CMK (cell line): Measurements from ENCODE around the gene PSMA6.
"Not testable (repeated sequence)": the region's sequence is repeated elsewhere in the genome, so short reads cannot be mapped to it uniquely, and the experiment has no call there.

Experiments
- DNase-seq: peaks from one replicate; pipeline ENCODE4 v3.0.0-alpha.2; 2010; ENCODE audit warnings: low read depth

The PSMA6 gene

GRCh38 chr14:35292051-35292769 lies at the start of gene PSMA6:
PSMA6 (plus strand) TSS chr14:35292382; CDS start chr14:35292477, 95 bp downstream.
- peak; percentile 94 for DNase-seq

- DNase-seq = no peak
Measured at GRCh38 chr14:35242599-35243311, 49.4 kb upstream of the PSMA6 start.

DNA sequence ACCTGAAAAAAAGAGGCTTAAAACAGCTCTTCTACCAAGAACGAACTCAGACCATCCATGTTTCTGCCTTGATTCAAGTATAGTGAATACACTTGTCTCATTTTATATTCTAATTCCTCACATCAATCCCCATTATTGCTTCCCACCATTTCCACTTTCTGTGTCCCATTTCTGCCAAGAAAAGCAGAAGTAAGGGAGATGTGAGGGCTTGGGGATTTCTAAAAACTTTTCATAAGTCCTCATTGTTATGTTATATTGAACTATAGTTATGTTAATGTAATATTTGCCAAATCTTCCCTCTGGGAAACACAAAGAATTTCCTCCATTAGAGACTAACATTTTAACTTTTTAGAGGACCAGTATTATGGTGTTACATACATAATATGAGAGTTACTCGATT lies 48.2 kb upstream of the PSMA6 start:
- no peak for DNase-seq

DNA sequence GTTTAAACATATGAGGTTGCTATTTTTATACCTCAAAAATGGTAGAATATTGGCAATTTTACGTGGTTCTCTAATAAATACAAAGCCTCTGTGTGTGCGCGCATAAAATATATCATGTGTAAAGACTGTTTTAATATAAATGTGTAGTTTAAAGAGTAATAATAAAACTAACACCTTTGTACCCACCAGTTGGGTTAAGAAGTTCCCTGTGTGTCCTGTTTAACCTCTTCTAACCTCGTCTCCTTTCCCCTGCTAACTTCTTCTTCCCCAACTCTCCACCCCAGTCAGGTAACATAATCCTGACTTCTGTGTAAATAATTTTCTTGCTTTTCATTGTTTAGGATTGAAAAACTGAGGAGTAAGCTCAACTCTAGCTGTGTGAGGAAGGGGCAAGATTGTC lies 47.6 kb upstream of the PSMA6 start:
- no peak for DNase-seq

DNA sequence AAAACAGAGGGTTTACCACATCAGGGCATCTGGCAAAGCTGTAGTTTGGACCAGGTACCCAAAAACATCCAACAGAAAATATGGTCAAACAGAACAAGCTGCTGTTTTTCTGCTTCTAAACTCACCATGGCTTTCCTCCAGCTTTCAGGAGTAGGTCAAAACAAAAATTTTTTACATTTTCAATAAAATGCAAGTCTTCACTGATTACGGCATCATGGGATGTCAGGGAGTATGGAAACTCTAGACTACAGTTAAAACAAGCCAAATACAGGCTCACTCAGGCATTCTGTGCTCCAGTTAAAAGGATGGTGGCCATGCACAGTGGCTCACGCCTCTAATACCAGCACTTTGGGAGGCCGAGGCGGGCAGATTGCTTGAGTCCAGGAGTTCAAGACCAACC lies 47.1 kb upstream of the PSMA6 start:
- DNase-seq = no peak

GRCh38 chr14:35247777-35248475 lies 44.3 kb upstream of the PSMA6 start:
- no peak for DNase-seq

DNA sequence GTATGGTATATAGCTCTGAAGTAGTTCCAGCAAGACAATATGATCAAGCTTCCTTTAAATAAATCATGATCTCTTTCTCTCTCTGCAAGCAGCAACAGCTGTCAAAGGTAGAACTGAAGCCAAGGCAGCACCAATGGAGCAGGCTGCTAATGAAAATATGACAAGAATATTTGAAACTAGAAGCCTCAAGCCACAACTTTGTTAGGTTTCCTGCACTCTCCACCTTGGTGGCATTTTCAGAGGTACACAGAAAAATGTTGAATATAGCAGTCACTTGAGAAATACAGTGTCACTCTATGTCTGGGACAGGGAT lies 43.8 kb upstream of the PSMA6 start:
- no peak for DNase-seq

DNA sequence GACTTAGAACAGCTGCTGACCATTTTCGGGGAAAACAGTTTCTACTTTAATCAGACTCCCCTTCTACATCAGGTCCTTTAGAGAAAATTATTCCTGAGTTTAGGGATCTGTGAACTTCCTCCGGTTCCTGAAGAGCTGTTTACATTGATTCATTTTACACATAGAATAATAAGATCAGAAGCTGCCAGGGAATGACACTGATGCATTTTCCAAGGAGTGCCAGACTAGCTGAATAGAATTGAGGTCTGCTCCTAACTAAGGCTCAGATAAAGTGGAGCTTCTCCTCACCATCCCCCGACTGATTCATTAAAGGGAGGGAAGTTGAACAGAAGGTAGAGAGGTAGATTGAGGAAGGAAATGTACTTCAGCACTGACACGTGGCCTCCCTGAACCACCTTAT lies 41.9 kb upstream of the PSMA6 start:
- no peak for DNase-seq

DNA sequence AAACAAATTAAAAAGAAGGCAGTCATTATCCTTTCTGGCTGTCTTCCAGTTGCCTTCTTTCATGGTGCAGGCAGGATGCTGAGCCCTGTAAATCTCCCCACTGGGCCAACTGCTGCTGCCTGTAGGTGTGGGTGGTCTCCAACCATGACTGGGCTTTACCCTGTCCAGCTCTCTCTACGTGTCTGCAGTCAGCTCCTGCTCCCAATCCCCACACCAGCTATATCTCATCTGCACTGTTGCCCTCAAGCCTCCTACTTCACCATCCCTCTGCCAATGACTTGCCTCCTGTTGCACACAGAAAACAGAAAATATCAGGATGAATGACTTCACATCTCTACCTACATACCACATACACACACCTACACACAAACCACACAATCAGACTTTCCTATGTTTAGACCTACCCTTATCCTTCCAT lies 39.7 kb upstream of the PSMA6 start:
- no peak for DNase-seq

DNA sequence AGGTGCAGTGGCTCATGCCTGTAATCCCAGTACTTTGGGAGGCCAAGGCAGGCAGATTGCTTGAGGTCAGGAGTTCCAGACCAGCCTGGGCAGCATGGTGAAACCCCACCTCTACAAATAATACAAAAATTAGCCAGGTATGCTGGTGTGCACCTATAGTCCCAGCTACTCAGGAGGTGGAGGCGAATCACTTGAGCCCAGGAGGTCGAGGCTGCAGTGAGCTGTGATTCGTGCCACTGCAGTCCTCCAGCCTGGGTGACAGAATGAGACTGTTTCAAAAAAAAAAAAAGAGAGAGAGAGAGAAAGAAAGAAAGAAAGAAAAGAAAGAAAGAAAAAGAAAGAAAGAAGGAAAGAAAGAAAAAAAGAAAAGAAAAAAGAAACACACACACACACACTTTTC lies 39.1 kb upstream of the PSMA6 start:
- not testable (repeated sequence) for DNase-seq

DNA sequence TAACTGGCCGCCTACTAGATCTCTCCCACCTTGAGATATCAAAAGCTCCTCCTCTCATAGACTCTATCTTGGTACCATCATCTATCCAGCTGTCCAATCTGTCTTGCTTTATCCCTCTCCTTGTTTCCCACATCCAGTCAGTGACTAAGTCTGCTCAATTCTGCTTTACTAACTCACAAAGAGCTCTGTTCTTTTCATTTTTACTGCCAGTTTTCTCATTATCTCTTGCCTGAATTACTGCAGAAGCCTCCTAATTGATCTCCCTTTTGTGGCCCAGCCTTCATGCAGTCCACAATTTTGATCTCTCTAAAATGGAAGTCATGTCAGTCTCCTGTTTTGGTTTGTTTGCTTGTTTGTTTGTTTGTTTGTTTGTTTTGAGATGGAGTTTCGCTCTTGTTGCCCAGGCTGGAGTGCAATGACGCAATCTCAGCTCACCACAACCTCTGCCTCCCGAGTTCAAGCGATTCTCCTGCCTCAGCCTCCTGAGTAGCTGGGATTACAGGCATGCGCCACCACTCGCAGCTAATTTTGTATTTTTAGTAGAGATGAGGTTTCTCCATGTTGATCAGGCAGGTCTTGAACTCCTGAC lies 38.1 kb upstream of the PSMA6 start:
- not testable (repeated sequence) for DNase-seq

DNA sequence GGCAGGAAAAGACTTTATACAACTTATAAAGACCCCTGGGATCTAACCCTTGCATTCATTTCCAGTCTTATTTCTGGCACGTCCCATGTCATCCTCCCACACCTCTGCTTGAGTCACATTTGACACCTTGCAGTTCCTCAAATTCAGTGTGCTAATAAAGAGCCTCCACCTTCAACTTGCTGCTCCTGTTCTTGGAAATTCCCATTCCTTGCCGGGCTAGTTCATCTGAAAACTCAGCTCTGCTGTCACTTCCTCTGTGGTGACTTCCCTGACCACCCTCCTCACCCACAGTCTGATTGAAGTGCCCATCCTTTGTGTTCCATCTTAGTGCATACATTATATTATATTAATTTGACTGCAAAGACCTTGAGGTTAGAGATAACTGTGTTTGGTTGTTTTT lies 37.4 kb upstream of the PSMA6 start:
- no peak for DNase-seq

- no peak for DNase-seq
Measured at GRCh38 chr14:35255711-35256110, 36.5 kb upstream of the PSMA6 start.

DNA sequence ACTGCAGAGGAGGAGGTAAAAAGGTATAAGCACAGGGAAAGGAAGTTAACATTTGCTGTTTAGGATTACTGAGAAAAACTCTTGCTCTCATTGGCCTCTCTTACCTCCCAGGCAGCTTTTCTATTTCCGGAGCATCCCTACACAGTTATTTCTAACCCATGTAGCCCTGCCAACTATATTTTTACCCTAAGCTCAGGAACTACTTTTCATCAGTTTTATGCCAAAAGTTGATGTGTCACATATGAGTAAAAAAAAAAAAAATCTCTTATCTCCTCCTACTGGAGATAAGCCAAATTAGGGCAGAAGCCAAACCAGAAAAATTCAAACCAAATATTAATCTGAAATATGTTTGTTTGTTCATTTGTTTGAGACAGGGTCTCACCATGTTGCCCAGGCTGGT lies 34.4 kb upstream of the PSMA6 start:
- no peak for DNase-seq

DNA sequence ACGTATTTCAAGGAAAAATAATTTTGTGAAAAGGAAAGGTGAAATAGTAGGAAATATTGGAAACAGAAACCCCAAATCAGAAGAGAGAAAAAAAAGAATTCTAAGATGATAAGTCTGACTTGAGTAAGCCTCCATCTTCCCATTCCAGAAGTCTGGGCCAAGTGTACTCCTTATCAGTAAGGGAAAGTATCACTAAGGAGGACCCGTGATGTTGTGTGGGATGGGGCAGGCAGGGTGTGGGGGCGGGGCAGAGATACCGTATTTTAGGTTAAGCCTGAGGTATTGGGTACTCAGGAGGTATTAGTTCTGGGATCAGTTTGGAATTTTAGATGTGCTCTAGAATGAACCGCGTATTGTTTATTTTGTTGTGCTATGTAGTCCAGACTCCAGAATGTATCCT lies 33.8 kb upstream of the PSMA6 start:
- DNase-seq = no peak

- DNase-seq = no peak
Measured at GRCh38 chr14:35261774-35262173, 30.4 kb upstream of the PSMA6 start.

DNA sequence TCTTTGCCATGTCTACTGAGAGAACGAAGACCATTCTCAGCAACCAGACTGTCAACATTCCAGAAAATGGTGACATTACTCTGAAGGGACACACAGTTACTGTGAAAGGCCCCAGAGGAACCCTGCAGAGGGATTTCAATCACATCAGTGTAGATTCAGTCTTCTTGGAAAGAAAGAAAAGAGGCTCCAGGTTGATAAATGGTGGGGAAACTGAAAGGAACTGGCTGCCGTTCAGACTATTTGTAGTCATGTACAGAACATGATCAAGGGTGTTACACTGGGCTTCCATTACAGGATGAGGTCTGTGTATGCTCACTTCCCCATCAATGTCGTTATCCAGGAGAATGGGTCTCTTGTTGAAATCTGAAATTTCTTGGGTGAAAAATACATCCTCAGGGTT lies 29.7 kb upstream of the PSMA6 start:
- no peak for DNase-seq

DNA sequence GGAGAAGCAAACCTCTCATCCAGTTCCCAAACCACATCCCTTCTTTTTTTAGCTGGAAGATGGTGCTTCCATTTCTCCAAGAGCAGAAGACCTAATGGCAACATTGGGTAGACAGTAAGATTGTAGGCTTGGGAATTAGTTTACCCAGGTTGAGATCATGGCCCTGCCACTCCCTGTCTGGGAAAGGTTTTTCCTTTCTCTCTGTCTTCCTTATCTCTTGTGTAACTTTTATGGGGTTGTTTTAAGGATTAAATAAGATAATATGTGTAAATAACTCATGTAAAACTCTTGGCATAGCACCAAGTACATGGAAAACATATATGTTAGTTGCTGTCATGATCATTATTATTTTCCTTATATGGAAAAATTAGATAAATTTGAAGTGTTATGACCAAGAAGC lies 23.2 kb upstream of the PSMA6 start:
- DNase-seq = no peak

GRCh38 chr14:35274805-35275204 lies 17.4 kb upstream of the PSMA6 start:
- DNase-seq = no peak

DNA sequence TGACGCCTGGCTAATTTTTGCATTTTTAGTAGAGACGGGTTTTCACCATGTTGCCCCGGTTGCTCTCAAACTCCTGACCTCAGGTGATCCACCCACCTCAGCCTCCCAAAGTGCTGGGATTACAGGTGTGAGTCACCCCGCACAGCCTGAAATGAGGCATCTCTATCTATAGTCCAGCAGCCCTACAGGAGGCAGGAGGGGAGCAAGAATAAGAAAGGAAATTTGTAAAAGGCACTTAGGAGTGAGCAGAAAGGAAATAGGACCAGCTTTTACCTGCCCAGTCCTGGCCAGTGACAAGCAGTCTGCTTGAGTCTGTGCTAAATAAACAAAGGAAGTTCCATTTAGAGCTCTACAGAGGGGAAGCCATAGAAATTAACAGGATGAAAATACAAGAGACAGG lies 15.0 kb upstream of the PSMA6 start:
- DNase-seq = no peak

DNA sequence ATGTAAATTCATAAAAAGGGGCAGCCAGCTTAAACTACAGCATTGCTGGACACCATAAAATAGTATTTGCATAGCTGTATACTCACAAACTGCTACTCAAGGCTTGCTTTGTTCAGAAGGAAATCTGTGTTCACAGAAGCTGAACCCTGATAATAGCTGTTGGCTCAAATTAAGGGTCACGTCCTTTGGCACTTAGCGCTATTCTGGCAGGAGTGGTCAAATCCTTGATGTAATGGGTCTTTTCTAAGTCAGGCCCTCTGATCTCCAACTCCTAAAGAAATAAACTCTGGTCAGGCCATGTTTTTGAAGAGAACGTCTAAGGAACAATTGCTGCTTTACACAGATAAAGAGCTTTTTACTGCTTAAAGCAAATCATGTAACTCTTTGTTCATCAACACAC lies 12.8 kb upstream of the PSMA6 start:
- DNase-seq = no peak

GRCh38 chr14:35281341-35281740 lies 10.8 kb upstream of the PSMA6 start:
- DNase-seq = no peak

DNA sequence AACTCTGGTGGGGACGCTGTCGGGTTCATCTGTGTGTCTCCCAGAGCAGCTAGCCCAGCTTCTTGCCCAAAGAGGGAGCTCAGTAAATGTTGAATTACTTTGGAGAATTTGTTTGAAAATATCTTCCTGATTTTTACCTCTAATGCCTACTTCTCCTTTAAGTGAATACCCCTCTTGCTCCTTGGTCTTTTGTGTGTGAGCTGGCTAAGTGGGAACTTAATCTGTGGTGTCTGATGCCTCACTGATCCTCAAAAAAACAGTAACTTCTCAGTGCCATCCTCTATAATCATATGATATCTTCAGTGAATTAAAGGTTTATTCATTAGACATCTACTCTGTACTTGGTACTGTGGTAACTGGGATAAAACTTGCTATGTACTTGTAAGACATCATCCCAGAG lies 7.7 kb upstream of the PSMA6 start:
- DNase-seq = no peak
